Natural killer cell treated with Interleukin-12 subunit alpha and Interleukin-12 subunit beta and Interleukin-15 and Interleukin-18, amount 100 ng/mL, for 72 hours (primary cell): Measurements from ENCODE around the gene STIMATE. TPM values are rescaled to one million over a fixed set of nuclear protein-coding genes. Genes with fewer than 3 reads are reported as not detected.

Experiments used
- ATAC-seq, 2 donors: fragments of 150-1000 bp; cut with Tn5 transposase in 1 of 2; sonication (Bioruptor Pico), chemical (Tn5 transposase) in 1 of 2; 2 replicates each; pipeline ENCODE4 v1.10.0; 2021
- DNase-seq: peaks from one replicate; pipeline ENCODE4 v3.0.0; 2022; ENCODE audit warnings: low spot score
- H3K27ac Mint-ChIP-seq, 2 donors: 1 replicate in 1 of 2; 2 replicates in 1 of 2; pipeline ENCODE4 v1.8.0; 2022; ENCODE audit warnings: mixed read lengths in 2 of 2, mild to moderate bottlenecking in 1 of 2, moderate library complexity in 1 of 2
- H3K27me3 Mint-ChIP-seq, 2 donors: 1 replicate in 1 of 2; 2 replicates in 1 of 2; pipeline ENCODE4 v1.8.0; 2022; ENCODE audit warnings: mixed read lengths in 2 of 2
- H3K36me3 Mint-ChIP-seq: one replicate; pipeline ENCODE4 v1.8.0; 2022; ENCODE audit warnings: mixed read lengths
- H3K4me1 Mint-ChIP-seq, 2 donors: 1 replicate in 1 of 2; 2 replicates in 1 of 2; pipeline ENCODE4 v1.8.0; 2022; ENCODE audit warnings: low read depth in 2 of 2, mixed read lengths in 2 of 2, mild to moderate bottlenecking in 1 of 2
- H3K4me3 Mint-ChIP-seq: one replicate; pipeline ENCODE4 v1.8.0; 2022; ENCODE audit warnings: mixed read lengths
- H3K9me3 Mint-ChIP-seq: 2 replicates; pipeline ENCODE4 v1.8.0; 2022; ENCODE audit warnings: mixed read lengths
- total RNA-seq, 2 donors: library from RNA; stranded (reverse); gene quantifications; one replicate each; pipeline ENCODE4 v1.2.3, GENCODE V29; 2022

Gene STIMATE
- total RNA-seq, 2 donors from 2014 or later, result 19.8 to 31.1 TPM

GRCh38 chr3:52847726-52848125 lies 49.6 kb downstream of the STIMATE start:
- Mint-ChIP-seq H3K36me3 (no peaks in the 10 kb centered on the region), H3K4me1 (peaks cover 0 to 5% of the 10 kb centered on the region in 2 donors), H3K27me3 (no peaks in the 10 kb centered on the region), H3K9me3 (no peaks in the 10 kb centered on the region), H3K4me3 (no peak overlapping the region), H3K27ac (no peak overlapping the region)
- DNase-seq, result no peak
- no peak for ATAC-seq

- no peak for ATAC-seq
- Mint-ChIP-seq H3K4me3 (no peak overlapping the region), H3K27ac (no peak overlapping the region), H3K4me1 (peaks cover 0 to 5% of the 10 kb centered on the region in 2 donors), H3K36me3 (no peaks in the 10 kb centered on the region), H3K9me3 (no peaks in the 10 kb centered on the region), H3K27me3 (no peaks in the 10 kb centered on the region)
- no peak for DNase-seq
Observed at GRCh38 chr3:52847241-52847640, 50.1 kb downstream of the STIMATE start.

- H3K4me3 Mint-ChIP-seq, result no peak overlapping the region
- H3K27me3 Mint-ChIP-seq, result no peaks in the 10 kb centered on the region
- H3K36me3 Mint-ChIP-seq, result no peaks in the 10 kb centered on the region
- H3K27ac Mint-ChIP-seq, result no peak overlapping the region
- ATAC-seq (no peak), DNase-seq (no peak)
- no peaks in the 10 kb centered on the region for H3K9me3 Mint-ChIP-seq
- peaks cover 0 to 8% of the 10 kb centered on the region in 2 donors for H3K4me1 Mint-ChIP-seq
Observed at GRCh38 chr3:52846432-52846965, 50.8 kb downstream of the STIMATE start.

GRCh38 chr3:52845691-52846431 lies 51.5 kb downstream of the STIMATE start:
- peaks cover 0 to 12% of the 10 kb centered on the region in 2 donors for H3K4me1 Mint-ChIP-seq
- ATAC-seq, result no peak
- H3K27ac Mint-ChIP-seq, result no peak overlapping the region
- no peaks in the 10 kb centered on the region for H3K36me3 Mint-ChIP-seq
- no peaks in the 10 kb centered on the region for H3K27me3 Mint-ChIP-seq
- no peak overlapping the region for H3K4me3 Mint-ChIP-seq
- no peak for DNase-seq
- H3K9me3 Mint-ChIP-seq, result no peaks in the 10 kb centered on the region

DNA sequence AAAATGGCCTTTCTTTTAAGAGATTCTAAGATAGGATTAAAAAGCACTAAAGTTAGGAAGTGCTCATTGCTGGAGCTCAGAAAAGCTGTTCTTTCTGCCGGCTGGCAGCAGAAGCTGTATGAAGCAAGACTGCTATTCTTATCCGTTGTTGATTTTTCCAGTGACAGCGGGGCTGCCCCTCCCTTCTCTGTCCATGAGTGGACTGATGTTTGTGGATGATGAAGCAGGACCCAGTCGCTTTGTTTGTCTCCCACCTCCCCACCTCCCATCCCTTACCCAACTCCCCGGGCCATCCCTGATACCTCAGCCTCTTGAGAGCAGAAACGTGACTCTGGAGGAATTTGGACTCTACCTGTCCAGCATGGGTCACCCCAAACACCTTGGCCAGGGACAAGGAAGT lies 52.2 kb downstream of the STIMATE start:
- Mint-ChIP-seq H3K9me3 (no peaks in the 10 kb centered on the region), H3K4me3 (no peak overlapping the region), H3K36me3 (no peaks in the 10 kb centered on the region), H3K27ac (no peak overlapping the region), H3K4me1 (peaks cover 3 to 15% of the 10 kb centered on the region in 2 donors), H3K27me3 (no peaks in the 10 kb centered on the region)
- no peak for DNase-seq
- no peak for ATAC-seq

DNA sequence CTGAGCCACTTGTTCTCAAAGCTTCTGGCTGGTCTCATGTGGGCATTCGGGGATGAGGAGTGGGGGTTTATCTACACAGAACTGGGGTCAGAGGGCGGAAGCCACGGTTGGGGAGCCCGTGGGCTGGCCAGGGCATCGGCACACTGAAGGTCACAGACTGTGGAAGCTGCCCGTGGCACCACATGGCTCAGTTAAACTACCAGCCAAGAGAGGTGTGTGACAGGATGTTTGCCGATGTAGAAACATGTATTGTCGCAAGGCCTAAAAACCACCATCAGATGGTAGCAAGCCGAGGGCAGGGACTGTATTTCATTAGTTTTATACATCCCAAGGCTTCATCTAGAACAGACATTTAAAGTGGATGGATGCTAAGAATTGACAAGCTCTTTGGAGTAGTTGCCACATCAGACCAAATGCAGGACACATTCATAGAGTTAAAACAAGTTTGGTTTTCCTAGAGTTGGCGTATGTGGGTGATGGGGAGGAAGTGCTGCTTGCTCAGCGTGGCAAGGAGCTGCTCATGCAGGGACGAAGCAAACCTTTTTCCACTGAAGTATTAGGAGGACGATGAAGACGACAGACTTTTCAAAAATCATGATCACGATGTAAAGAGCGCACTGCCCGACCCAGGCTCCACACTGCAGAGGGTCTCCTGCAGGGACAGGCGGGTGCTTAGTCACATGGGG lies 52.9 kb downstream of the STIMATE start:
- no peak overlapping the region for H3K4me3 Mint-ChIP-seq
- DNase-seq (no peak), ATAC-seq (no peak)
- H3K27ac Mint-ChIP-seq, result no peak overlapping the region
- peaks cover 10 to 22% of the 10 kb centered on the region in 2 donors for H3K4me1 Mint-ChIP-seq
- H3K9me3 Mint-ChIP-seq, result no peaks in the 10 kb centered on the region
- no peaks in the 10 kb centered on the region for H3K36me3 Mint-ChIP-seq
- no peaks in the 10 kb centered on the region for H3K27me3 Mint-ChIP-seq

GRCh38 chr3:52843881-52844280 lies 53.5 kb downstream of the STIMATE start:
- no peak overlapping the region for H3K4me3 Mint-ChIP-seq
- no peak for ATAC-seq
- H3K36me3 Mint-ChIP-seq, result no peaks in the 10 kb centered on the region
- H3K27me3 Mint-ChIP-seq, result no peaks in the 10 kb centered on the region
- no peaks in the 10 kb centered on the region for H3K9me3 Mint-ChIP-seq
- peaks cover 14 to 26% of the 10 kb centered on the region in 2 donors for H3K4me1 Mint-ChIP-seq
- no peak for DNase-seq
- no peak overlapping the region for H3K27ac Mint-ChIP-seq

DNA sequence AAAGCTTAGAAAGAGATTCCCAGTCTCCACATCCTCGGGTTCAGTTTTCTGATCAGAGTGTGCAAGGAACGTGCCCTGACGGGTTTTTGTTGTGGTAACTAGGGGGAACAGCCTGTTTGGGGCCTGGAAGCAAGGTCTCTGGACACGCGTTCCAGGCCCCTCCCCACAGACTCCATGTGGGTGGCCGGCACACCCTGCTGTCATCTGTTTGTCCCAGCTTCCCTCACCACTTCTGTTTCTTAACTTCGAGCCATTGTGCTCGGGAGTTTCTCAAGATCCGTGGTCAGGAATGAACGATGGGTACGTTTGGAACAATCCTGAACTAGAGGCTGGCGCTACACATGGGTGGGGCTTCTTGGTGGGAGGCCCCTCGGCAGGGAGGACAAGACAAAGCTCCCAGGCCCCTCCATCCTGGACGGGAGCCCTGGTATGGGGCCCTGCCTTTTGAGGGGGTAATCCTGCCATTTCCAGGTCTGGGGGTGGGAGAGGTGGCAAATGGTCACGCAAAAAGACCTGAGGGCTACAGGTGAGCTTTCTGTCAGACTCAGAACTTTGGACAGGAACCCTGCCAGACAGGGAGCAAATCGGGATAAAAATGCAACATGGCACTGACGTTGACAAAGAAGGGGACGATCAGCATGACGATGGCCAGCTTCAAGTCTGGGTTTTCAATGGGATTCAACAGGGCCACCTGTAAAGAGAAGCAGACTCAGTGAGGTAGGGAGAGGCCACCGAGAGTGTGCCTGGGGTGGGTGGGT lies 54.1 kb downstream of the STIMATE start:
- Mint-ChIP-seq H3K36me3 (no peaks in the 10 kb centered on the region), H3K27me3 (no peaks in the 10 kb centered on the region), H3K4me1 (peaks cover 20 to 31% of the 10 kb centered on the region in 2 donors), H3K4me3 (no peak overlapping the region), H3K27ac (no peak overlapping the region), H3K9me3 (no peaks in the 10 kb centered on the region)
- DNase-seq (no peak), ATAC-seq (no peak)

GRCh38 chr3:52842424-52842823 lies 54.9 kb downstream of the STIMATE start:
- ATAC-seq (no peak), DNase-seq (no peak)
- no peaks in the 10 kb centered on the region for H3K9me3 Mint-ChIP-seq
- no peak overlapping the region for H3K4me3 Mint-ChIP-seq
- no peak overlapping the region for H3K27ac Mint-ChIP-seq
- H3K4me1 Mint-ChIP-seq, result peaks cover 29 to 40% of the 10 kb centered on the region in 2 donors
- no peaks in the 10 kb centered on the region for H3K36me3 Mint-ChIP-seq
- no peaks in the 10 kb centered on the region for H3K27me3 Mint-ChIP-seq

DNA sequence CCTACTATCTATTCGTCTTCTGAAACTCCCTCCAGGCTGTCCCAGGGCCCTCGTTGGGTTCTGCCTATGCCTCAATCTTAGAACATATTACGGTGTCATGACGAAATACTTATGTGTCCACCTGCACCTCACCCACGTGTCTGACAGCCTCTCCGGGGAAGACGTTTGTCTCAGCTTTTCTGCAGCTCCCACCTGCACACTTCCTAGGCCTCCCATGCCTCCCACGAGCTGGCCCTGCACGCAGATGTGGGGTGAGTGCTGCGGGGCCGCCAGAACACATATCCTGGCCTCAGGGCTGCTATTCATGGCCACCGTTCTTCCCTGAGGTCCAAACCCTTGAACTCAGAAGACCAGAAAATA lies 55.4 kb downstream of the STIMATE start:
- DNase-seq (no peak), ATAC-seq (no peak)
- Mint-ChIP-seq H3K36me3 (no peaks in the 10 kb centered on the region), H3K27me3 (no peaks in the 10 kb centered on the region), H3K4me3 (no peak overlapping the region), H3K27ac (peak overlapping the region in 1 of 2 donors; percentile 26), H3K9me3 (no peaks in the 10 kb centered on the region), H3K4me1 (peaks cover 33 to 43% of the 10 kb centered on the region in 2 donors)

- peak overlapping the region in 1 of 2 donors; percentile 26 for H3K27ac Mint-ChIP-seq
- H3K9me3 Mint-ChIP-seq, result no peaks in the 10 kb centered on the region
Observed at GRCh38 chr3:52841211-52841980, 56.0 kb downstream of the STIMATE start.

DNA sequence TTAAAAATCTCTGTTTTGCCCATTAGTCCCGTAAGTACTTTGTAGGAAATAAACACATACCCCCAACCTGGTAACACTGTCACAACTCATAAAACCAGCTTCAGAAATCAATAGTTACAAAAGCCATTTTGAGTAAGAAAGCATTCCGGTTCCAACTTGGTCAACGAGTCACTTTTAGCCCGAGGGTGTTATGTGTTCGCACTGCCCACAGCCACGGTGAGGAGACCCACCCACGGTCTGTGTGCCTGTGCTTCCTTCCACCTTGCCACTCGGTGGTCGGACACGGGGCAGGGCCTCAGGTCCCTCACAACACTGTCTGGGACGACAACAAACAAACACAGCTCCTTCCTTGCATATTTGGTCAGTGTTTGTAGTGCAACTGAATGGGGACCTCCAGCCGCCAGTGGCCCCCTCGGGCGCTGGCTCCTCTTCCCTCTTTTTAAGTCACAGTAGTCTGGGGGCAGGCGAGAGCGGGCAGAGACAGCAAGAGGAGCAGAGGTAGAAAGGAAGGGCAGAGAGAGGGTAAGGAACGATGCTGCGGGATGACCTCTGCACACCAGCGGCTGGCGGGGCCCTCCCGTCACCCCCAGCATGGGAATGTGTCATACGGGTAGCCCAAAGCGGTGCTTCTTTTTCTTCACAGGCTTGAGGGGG lies 57.3 kb downstream of the STIMATE start:
- H3K9me3 Mint-ChIP-seq, result no peaks in the 10 kb centered on the region
- H3K27me3 Mint-ChIP-seq, result no peaks in the 10 kb centered on the region
- DNase-seq, result no peak
- ATAC-seq, result no peak
- H3K27ac Mint-ChIP-seq, result no peak overlapping the region
- no peaks in the 10 kb centered on the region for H3K36me3 Mint-ChIP-seq
- H3K4me1 Mint-ChIP-seq, result peaks cover 40 to 50% of the 10 kb centered on the region in 2 donors
- H3K4me3 Mint-ChIP-seq, result no peak overlapping the region

More at GRCh38 chr3:52841211-52841980, 56.0 kb downstream of the STIMATE start:
- Mint-ChIP-seq H3K4me1 (peaks cover 39 to 48% of the 10 kb centered on the region in 2 donors), H3K36me3 (no peaks in the 10 kb centered on the region), H3K4me3 (no peak overlapping the region), H3K27me3 (no peaks in the 10 kb centered on the region)
- ATAC-seq (no peak), DNase-seq (no peak)

- no peaks in the 10 kb centered on the region for H3K9me3 Mint-ChIP-seq
- H3K27me3 Mint-ChIP-seq, result no peaks in the 10 kb centered on the region
- H3K4me1 Mint-ChIP-seq, result peaks cover 40 to 47% of the 10 kb centered on the region in 2 donors
- no peak overlapping the region for H3K27ac Mint-ChIP-seq
- no peak for ATAC-seq
- no peak for DNase-seq
- H3K4me3 Mint-ChIP-seq, result peak overlapping the region; percentile 41
- no peaks in the 10 kb centered on the region for H3K36me3 Mint-ChIP-seq
Observed at GRCh38 chr3:52839268-52839575, 58.1 kb downstream of the STIMATE start.
